ENCODE measurements around the gene JAM3.

Gene JAM3

DNA sequence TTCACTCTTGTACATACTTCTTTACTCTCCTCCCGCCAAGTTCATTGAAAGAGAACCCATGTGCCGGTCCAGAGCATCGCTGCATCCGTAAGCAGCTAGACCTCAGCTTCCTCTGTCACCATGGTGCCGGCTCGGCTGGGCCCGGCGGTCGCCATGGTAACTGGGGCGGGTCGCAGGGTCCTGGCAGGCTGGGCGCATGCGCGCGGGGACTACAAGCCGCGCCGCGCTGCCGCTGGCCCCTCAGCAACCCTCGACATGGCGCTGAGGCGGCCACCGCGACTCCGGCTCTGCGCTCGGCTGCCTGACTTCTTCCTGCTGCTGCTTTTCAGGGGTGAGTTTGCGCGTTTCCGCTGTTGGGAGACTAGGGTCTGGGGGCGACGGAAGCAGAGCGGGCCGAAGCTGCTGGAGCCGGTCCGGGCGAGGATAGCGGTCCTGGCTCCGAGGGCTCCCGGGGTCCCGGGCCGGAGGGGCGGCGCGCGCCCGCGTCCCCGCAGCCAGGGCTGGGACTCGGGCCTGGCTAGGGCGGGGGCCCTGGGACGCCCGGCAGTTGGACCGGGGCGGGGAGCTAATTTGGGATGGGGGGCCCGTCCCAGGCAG lies at the start of gene JAM3:
Gene JAM3 (plus strand): TSS at position 244 of the 597 bp plus-strand sequence. CDS start 12 bp downstream, at position 256.
- in situ Hi-C loops (cut with MboI; ENCODE audit: low sequenced_read_pairs), result no loop called here

DNA sequence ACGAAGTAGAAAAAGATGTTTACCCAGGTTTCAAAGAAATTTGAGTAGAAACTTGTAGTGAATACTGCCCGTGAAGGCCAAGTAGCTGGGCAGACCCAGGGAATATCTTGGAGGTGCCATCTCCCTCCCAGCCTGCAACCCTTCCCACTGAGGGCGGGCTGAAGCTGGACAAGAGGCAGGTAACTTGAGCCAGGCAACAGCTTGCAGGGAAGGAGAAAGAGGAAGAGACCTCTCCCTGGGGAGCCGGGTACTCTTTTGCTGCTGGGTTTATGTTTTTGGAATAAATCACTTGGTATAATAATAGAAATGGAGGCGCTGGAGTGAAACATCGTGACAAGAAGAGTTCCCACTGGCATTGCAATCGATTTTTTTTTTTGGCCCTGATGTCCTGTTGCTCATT lies 49.4 kb upstream of the JAM3 start:
- in situ Hi-C loops (cut with MboI; ENCODE audit: low sequenced_read_pairs), result no loop called here

DNA sequence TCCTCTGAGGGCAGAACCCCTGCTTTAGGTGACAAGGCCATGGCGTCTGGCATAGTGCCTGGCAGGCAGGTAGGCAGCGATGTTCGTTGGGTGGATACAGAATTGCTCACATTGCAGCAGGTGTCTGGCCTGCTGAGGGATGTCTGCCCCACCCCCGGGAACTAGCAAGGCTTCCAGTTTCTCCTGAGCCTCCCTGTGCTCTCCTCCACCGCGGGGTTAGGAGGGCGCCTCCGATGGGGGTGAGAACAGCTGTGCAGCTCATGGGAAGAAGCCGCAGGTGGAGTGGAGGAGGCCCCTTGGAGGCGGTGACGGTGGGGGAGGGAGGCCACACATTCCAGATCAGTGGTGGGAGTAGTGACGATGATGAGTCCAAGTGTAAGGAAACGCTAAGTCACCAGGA lies 48.3 kb upstream of the JAM3 start:
- in situ Hi-C loops (cut with MboI; ENCODE audit: low sequenced_read_pairs), result no loop called here

DNA sequence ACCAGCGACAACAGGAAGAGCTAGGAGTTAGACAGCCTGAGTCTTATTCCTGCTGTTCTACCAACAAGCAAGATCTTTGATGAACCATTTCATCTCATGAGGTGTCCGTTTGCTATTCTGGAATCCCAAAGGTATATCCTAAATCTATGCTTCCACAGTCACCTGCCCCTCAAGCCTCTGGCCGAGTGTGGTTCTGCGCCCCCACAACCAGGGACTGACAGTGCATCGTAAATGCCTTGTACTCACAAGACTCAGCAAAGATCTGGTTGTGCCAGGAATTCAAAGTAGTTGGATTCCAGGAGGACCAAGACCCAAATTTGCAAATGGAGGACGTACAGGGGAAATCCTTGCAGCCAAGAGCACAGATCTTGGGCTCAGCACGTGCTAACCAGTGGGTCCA lies 47.5 kb upstream of the JAM3 start:
- in situ Hi-C loops (cut with MboI; ENCODE audit: low sequenced_read_pairs), result no loop called here

DNA sequence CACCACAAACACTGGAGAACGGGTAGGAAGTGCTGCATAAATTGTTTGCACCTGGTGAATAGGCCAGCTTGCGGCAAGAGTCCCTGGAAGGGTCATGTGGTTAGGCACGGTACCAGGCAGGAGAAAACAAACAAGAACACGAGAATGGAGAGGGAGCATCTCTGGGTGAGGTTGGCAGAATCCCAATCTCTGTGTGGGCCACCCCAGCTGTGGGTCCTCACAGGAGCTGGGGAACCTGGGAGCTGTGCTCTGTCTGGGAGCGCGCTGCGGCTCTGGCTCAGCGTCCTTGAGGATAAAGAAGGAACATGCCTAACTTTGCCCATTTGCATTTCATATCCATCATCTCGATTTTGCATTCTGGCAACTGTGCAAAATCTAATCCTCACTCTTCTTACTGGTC lies 46.1 kb upstream of the JAM3 start:
- in situ Hi-C loops (cut with MboI; ENCODE audit: low sequenced_read_pairs), result no loop called here

DNA sequence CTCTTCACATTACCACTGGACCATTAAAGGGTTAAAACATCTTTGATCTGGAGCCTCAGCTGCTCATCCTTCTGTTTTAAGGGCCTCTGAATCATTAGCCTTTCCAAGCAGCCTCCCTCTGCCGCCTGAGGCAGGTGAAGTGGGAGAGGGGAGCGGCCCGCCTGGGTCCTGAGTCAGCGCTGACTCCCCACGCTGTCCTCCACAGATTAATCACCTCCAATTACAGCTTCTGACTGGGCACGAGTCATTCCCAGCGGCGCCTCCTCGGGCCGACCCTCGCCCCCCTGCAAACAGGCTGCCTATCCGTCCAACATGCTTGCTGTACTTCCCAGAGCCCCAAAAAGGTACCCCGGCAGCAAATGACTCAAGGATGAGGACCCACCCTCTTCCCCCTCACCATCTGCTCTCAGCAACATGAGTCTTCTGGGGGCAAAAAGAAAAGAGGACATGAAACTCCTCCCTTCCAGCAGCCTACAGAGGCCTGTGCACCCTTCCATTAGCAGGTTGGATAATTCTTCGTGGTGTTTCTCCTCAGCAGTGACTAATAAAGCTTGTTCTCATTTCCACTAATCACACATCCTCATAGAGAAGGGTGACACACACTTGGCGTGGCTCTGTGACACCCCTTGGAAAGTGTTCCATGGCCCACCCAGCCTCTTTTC lies 44.3 kb upstream of the JAM3 start:
- in situ Hi-C loops (cut with MboI; ENCODE audit: low sequenced_read_pairs), result no loop called here

DNA sequence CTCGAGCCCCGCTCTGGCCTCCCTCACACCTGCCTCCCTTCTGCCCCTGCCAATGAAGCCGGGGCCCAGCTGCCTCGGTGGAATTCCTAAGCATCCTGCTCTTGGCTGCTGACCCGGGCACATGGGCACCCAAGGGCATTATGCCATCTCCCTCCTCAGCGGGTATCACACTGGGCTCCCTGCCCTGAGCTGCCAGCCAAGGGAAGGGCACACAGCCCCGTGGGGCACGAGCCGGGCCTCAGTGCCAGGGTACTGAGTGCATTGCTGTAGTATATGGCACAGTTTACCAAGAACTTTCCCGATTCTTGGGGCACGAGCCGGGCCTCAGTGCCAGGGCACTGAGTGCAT lies 43.8 kb upstream of the JAM3 start:
- in situ Hi-C loops (cut with MboI; ENCODE audit: low sequenced_read_pairs), result no loop called here

DNA sequence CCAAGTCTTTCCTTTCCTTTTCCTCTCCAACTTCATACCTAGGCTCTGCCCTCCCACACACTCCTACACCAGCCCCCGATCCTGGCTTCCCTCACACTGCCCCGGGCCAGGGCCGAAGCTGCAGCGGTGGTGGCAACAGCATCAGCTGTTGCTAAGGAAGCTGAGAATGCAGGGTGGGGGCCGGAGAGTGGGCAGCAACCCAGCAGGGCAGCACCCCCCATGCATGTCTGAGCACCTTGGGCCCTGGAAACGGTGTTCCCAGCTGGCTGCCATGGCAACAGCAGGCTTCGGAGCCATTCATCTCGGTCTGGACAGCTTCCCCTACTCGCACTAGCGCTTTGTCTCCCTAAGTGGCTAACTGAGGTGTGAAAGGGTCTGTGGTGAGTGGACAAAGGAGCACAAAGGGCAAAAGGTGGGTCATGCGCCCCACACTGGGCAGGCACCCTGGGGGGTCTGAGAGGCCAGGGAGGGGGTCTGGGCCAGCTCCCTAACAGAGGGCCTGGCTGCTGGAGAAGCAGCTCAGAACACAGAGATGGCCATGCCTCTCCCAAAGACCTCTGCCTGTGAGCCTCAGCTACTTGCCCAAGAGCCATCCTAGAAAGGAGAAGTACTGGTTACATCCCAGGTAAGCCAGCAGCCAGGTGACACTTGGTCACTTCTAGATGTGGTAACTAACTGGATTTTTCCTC lies 42.1 kb upstream of the JAM3 start:
- in situ Hi-C loops (cut with MboI; ENCODE audit: low sequenced_read_pairs), result no loop called here

DNA sequence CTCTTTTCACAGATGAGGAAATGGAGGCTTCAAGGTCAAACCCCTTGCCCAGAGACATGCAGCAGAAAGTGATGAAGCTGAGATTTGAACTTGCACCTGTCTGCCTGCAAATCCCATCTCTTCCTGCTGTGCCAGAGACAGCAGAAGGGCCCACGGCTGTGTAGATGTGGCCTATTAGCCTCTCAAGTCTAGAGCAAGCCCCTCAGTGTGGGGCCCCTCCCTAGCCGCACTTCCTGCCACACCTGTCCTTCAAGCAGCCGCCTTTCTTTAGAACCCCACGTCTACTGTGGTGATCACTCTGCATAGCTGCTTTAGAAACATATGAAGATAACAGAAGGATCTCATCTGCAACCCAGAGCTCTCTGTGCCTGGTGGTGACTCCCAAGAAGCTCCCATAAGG lies 41.2 kb upstream of the JAM3 start:
- in situ Hi-C loops (cut with MboI; ENCODE audit: low sequenced_read_pairs), result no loop called here

DNA sequence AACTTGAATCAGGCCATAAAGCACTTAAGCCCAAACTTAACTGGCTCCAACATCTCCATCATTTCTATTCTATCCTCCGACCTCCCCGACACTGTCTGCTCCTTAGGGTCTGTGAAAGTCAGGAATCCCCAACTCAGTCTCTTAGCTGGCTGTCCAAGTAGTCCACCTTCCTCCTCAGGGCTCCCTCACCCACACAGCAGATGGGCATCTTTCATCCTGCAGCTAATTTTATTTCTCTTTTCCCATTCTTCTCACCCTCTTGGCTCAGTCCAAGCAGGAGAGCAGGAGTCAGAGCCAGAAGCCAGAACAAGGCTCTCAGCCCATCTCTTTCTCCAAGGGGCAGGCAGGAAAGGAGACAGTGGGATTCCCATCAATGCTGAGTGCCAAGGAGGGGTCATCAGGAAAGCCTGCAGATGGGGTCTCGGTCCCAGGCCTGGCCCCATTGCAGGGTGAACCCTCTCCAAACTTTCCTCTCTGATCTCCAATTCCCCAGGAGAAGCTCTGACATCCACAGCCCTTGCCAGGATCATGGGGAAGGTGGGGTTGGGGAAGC lies 40.4 kb upstream of the JAM3 start:
- in situ Hi-C loops (cut with MboI; ENCODE audit: low sequenced_read_pairs), result no loop called here

DNA sequence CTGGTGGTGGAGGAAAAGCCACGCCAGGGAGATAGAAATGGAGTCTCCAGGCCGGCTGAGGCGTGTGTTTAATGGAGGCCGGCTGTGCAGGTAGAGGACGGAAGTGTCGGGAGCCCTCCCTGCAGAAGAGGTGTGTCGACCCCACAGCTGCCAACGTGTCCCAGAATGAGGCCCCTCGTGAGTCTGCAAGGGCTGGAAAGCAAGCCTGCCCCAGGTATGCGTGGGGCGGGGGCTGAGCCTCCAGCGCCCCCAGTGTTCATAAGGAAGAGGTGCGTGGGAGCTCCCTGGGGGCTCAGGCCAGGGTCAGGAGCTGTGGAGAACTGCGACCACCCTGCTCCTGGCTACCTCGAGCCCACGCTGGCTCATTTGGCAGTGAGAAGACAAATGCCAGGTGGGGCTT lies 38.0 kb upstream of the JAM3 start:
- in situ Hi-C loops (cut with MboI; ENCODE audit: low sequenced_read_pairs), result no loop called here

DNA sequence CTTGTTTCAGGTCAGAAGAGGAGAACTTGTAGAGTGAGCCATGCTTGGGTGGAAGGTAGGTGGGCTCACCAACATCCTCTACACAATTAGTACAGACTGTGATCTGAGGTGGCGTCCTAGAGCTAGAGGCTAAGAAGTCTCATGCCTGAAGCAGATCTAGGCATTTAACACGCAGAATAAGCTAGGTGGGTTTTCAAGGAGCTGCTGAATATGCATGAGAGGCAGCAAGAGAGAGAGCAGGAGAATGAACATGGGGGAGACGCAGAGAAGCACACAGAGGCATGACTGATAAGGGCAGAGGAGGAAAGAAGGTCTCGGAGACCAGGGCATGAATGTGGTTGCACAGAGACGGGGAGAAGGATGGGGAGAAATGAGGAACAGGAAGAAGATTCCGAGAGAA lies 36.8 kb upstream of the JAM3 start:
- in situ Hi-C loops (cut with MboI; ENCODE audit: low sequenced_read_pairs), result no loop called here

DNA sequence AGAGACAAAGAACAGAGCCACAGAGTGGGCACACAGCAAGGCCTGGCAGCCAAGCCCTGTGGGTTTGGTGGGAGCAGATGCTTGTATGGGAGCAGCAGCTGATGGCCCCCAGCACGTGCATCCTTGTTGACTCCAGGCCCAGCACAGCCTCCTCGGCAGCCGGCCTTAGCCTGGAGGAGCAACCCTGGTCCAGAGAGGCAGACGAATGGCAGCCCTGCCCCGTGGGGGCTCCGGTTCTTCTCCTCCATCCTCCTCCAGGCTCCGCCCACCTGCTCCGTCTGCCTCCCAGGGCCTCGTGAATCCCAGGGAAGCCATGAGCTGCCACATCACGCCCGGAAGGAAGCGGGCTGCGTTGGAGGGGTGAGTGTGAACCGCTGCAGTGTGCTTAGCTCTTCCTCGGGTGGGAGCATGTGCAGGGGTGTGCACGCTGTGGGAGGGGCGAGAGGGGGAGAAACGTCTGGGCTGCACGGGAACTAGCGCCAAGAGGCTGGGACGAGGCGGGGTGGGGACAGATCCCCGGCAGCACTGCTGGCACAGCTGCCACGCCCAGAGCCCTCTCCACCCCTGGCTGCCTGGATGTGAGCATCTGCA lies 36.3 kb upstream of the JAM3 start:
- in situ Hi-C loops (cut with MboI; ENCODE audit: low sequenced_read_pairs), result no loop called here

DNA sequence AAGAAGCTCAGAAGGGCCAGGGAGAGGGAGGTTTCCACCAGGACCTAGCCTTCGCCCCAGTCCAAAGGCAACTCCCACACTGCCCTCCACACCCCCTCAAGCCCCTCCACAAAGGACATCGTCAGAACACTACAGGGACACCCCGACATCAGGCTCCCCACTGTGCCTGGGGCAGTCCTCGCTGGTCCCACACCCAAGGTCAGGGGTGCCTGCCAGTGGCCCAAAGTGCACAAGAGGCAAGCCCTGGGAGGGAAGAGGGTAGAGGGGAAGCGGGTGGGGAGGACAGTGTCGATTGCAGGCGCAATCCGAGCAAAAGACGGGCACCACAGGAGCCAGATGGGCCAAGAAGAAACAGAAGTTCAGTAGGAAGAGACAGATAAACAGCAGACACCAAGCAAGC lies 35.6 kb upstream of the JAM3 start:
- in situ Hi-C loops (cut with MboI; ENCODE audit: low sequenced_read_pairs), result no loop called here

DNA sequence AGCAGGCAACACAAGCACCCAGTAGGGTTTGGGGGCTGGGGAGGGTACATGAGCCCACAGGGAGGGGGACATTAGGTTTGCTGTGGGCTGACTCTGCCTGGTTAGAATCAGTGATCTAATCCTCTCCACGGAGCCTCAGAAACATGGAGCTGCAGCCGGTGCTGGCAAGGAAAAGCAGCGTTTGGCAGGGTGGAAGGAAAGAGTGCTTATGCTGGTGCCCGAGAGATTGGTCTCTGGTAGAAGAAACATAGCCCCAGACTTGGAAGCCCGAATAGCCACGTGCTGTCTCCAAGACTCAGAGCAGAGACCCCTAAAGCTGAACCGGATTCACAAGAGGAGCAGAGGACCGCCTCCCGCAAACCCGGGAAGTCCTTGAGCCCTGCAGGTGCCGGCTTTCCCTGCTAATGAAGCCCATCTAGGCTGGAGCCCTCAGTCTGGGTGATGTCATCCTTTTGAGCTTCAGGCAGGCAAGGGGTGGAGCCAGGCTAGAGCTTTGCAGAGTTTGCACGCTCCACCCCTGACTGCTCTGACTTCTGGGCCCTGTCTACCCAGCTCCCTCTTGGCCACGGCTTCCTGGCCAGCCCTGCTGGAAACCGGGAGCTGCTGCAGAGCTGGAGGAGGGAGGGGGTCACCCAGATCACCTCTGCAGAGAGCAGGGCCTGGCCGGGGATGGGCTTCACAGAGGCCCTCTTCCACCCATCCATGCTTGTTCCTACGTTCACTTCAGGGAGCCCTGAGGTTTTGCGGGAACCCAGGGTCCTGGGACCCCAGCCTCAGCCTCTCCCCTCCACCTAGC lies 35.0 kb upstream of the JAM3 start:
- in situ Hi-C loops (cut with MboI; ENCODE audit: low sequenced_read_pairs), result no loop called here

DNA sequence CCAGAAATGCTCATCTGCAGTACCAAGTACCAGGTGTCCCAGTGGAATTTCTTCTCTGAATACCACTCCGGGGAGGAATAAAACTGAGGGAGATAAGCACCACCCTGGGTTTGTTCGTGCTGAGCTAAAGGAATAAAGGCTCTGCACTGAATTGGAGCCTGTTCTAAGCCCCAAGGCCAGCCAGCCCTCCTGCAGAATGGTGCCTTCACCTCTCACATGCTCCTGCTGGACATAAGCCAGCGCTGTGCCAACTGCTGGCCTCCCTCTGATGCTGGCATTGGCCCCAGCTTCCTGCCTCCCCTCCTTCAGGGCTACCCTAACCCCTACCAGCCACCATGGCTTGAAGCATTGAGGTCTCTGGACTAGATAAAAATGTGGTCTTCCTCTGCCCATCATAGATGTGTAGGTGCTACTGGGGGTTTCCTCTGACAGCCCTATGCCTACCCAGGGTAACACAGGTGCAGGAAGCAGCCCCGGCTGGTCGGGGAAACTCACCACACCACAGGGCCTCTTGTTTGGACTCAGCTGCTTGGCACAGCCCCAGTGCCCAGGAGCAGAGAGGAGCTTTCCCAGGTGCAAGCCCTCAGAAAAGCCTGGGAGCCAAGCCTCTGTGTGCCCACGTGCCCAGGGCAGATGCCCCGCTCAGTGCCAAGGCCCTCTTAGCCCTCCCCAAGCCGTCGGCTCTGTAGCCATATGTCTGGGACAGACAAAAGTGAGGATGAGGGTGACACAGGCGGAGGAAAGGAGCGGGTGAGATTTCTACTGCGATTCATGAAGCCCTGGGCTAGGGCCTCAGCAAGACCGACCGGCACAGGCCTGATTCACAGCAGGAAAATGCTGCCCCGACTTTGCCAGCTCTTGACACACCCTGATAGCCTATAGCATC lies 34.1 kb upstream of the JAM3 start:
- in situ Hi-C loops (cut with MboI; ENCODE audit: low sequenced_read_pairs), result no loop called here

DNA sequence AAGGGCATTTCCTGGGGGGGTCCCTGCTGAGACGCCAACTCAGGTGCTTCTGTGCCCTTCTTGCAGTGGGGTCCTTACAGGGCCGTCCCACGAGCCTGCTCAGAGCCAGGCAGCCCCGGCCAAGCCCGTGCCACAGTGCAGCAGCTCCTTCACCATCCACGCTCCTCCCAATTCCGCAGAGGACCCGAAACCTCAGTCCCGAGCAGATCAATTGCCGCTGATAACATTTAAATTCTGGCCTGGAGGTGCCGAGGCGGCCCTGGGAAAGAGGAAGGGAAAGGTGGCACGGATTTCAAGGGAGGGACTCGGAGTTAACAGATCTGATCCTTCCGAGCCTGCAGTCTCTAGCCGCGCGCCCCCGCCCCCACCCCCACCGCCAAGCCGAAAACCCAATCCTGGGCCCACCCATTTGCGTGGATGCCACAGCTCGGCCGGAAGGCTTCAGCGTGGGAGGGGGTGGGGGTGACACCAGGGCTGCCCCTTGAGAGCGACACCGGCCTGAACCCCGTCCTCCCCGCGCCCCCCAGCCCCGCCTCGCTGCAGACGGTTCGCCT lies 32.3 kb upstream of the JAM3 start:
- in situ Hi-C loops (cut with MboI; ENCODE audit: low sequenced_read_pairs), result no loop called here

DNA sequence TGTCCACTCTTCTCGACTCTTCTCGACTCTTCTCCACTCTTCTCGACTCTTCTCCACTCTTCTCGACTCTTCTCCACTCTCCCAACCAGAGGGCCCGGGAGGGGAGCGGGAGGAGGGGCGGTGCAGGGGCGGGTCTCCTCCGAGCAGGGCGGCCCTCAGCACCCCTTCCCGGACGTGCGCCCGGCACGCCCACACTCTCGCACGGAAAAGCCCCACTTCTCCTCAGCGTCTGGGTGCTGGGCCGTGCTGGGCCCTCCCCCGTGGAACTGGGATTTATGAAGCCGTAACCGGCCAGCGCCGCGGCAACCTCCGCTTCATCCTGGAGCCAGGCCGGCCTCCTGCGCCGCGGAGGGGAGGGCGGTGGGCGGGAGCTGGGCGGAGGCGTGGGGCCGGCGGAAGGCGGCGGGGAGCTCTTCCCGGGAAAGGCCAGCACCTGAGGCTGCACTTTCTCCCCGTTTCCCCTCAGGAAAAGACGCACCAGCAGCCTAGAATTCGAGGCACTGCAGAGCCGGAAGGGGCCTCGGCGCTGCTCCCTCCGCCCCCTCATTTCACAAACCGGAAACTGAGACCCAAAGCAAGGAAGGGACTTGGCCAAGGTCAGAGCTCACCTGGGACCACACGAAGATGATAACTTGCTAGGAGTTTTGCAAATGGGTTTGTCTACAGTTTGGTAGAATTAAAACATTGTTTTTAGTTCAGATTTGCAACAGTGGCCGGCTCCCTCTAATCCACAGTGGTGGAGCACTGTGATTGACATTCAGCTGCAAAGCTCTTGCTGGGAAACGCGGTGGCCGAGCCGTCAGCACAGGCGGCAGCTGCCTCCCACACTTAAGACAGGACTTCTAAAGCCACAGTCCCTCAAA lies 31.6 kb upstream of the JAM3 start:
- in situ Hi-C loops (cut with MboI; ENCODE audit: low sequenced_read_pairs), result no loop called here

Data from HL-60/S4 (cell line).